ENCODE data around the gene VIPR2. TPM values are rescaled to one million over a fixed set of nuclear protein-coding genes. Genes with fewer than 3 reads are reported as not detected.

VIPR2 gene
- polyA plus RNA-seq, 3 donors = not detected

- intact Hi-C loops (cut with micrococcal nuclease) = no loop called here
- H3K9me3 Mint-ChIP-seq = peaks cover 0 to 6% (median 0%) of the 10 kb centered on the region in 7 donors
- Histone ChIP-seq H3K4me2 (replicated peaks; ENCODE audit: extremely low read depth, low read length, poor library complexity, severe bottlenecking) (no peak overlapping the region), H3K9ac (ENCODE audit: insufficient read depth, low read length, poor library complexity, severe bottlenecking) (no peak overlapping the region), H3K4me3 (replicated peaks in 1 of 3; ENCODE audit: low read depth in 2 of 3, low read length in 3 of 3) (no peak overlapping the region), H2AFZ (ENCODE audit: insufficient read depth, low read depth, low read length, poor library complexity, severe bottlenecking) (no peak overlapping the region), H3K36me3 (replicated peaks in 1 of 2; ENCODE audit: control insufficient read depth in 1 of 2, insufficient read depth in 2 of 2, low read length in 2 of 2) (no peaks in the 10 kb centered on the region), H3K27me3 (ENCODE audit: control insufficient read depth in 2 of 2, insufficient read depth in 2 of 2, low read length in 2 of 2) (no peaks in the 10 kb centered on the region), H4K20me1 (ENCODE audit: insufficient read depth, low read length) (no peaks in the 10 kb centered on the region), H3K79me2 (ENCODE audit: insufficient read depth, low read length) (no peaks in the 10 kb centered on the region), H3K27ac (ENCODE audit: low read depth in 1 of 2, low read length in 2 of 2) (no peak overlapping the region), H3K4me1 (ENCODE audit: control insufficient read depth in 1 of 2, insufficient read depth in 2 of 2, low read length in 2 of 2) (no peaks in the 10 kb centered on the region), H3K9me3 (replicated peaks in 1 of 2; ENCODE audit: control insufficient read depth in 1 of 2, insufficient read depth in 1 of 2, low read length in 2 of 2) (no peaks in the 10 kb centered on the region)
- H3K4me3 Mint-ChIP-seq = no peak overlapping the region
- TF ChIP-seq CTCF (IDR thresholded peaks at IDR 0.05) = no peak
- H3K36me3 Mint-ChIP-seq = no peaks in the 10 kb centered on the region
- 90% methylated on average over 2 of the region's 9 CpGs for WGBS (ENCODE audit: insufficient coverage)
- no peak overlapping the region for H3K27ac Mint-ChIP-seq
- H3K4me1 Mint-ChIP-seq = peaks cover 2% of the 10 kb centered on the region
- DNase-seq = no peak
- H3K27me3 Mint-ChIP-seq (ENCODE audit: low read depth in 3 of 3) = peaks cover 1 to 6% (median 2%) of the 10 kb centered on the region in 3 donors
These were observed 130.8 kb downstream of the VIPR2 start for GRCh38 chr7:159013825-159014289.

DNA sequence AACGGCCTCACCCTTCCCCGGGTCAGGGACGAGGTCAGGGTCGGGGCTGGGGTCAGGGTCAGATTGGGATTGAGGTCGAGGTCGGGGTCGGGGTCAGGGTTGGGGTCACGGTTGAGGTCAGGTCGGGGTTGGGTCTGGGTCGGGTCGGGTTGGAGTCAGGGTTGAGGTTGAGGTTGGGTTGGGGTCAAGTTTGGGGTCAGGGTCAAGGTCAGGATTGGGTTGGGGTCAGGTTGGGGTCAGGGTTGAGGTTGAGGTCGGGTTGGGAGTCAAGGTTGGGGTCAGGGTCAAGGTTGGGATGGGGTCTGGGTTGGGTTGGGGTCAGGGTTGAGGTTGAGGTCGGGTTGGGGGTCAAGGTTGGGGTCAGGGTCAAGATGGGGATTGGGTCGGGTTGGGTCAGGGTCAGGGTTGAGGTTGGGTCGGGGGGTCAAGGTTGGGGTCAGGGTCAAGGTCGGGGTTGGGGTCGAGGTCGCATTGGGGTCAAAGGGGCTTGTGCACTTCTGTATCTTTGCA, 131.4 kb downstream of the VIPR2 start:
- H3K4me1 ChIP-seq (ENCODE audit: control insufficient read depth in 1 of 2, insufficient read depth in 2 of 2, low read length in 2 of 2) = no peaks in the 10 kb centered on the region
- no peaks in the 10 kb centered on the region for H3K79me2 ChIP-seq (ENCODE audit: insufficient read depth, low read length)
- H3K9ac ChIP-seq (ENCODE audit: insufficient read depth, low read length, poor library complexity, severe bottlenecking) = no peak overlapping the region
- H3K4me3 Mint-ChIP-seq = no peak overlapping the region
- no peaks in the 10 kb centered on the region for H3K27me3 ChIP-seq (ENCODE audit: control insufficient read depth in 2 of 2, insufficient read depth in 2 of 2, low read length in 2 of 2)
- no peak for DNase-seq
- H3K36me3 Mint-ChIP-seq = no peaks in the 10 kb centered on the region
- no peaks in the 10 kb centered on the region for H3K9me3 ChIP-seq (replicated peaks in 1 of 2; ENCODE audit: control insufficient read depth in 1 of 2, insufficient read depth in 1 of 2, low read length in 2 of 2)
- H3K4me3 ChIP-seq (replicated peaks in 1 of 3; ENCODE audit: low read depth in 2 of 3, low read length in 3 of 3) = no peak overlapping the region
- no peak overlapping the region for H3K27ac Mint-ChIP-seq
- no peak overlapping the region for H3K4me2 ChIP-seq (replicated peaks; ENCODE audit: extremely low read depth, low read length, poor library complexity, severe bottlenecking)
- H3K27ac ChIP-seq (ENCODE audit: low read depth in 1 of 2, low read length in 2 of 2) = no peak overlapping the region
- no peaks in the 10 kb centered on the region for H3K36me3 ChIP-seq (replicated peaks in 1 of 2; ENCODE audit: control insufficient read depth in 1 of 2, insufficient read depth in 2 of 2, low read length in 2 of 2)
- H3K9me3 Mint-ChIP-seq = peaks cover 0 to 6% (median 0%) of the 10 kb centered on the region in 7 donors
- no peak for TF ChIP-seq CTCF (IDR thresholded peaks at IDR 0.05)
- 87% methylated on average over 13 of the region's 18 CpGs for WGBS (ENCODE audit: insufficient coverage)
- H3K4me1 Mint-ChIP-seq = peaks cover 2% of the 10 kb centered on the region
- intact Hi-C loops (cut with micrococcal nuclease) = no loop called here
- no peaks in the 10 kb centered on the region for H4K20me1 ChIP-seq (ENCODE audit: insufficient read depth, low read length)
- no peak overlapping the region for H2AFZ ChIP-seq (ENCODE audit: insufficient read depth, low read depth, low read length, poor library complexity, severe bottlenecking)
- peaks cover 1 to 6% (median 2%) of the 10 kb centered on the region in 3 donors for H3K27me3 Mint-ChIP-seq (ENCODE audit: low read depth in 3 of 3)

All from CD14-positive monocyte (primary cell).